HT-29 (cell line): ENCODE measurements around the gene SERPINA5. TPM values are rescaled to one million over a fixed set of nuclear protein-coding genes. Genes with fewer than 3 reads are reported as not detected.
"Not testable (repeated sequence)": the region's sequence is repeated elsewhere in the genome, so short reads cannot be mapped to it uniquely, and the experiment has no call there.

Source experiments
- DNase-seq: peaks from one replicate; pipeline ENCODE4 v3.0.0-alpha.2; 2015; ENCODE audit warnings: low spot score
- total RNA-seq: library from RNA; depleted of rRNA; stranded (reverse); fragments of >200 nt; shearing (Covaris generic); gene quantifications from 2 replicates; pipeline ENCODE4 v1.2.3, GENCODE V29; 2014

Gene SERPINA5
- total RNA-seq, 1 experiment from 2014 or later = 7.9 TPM

DNA sequence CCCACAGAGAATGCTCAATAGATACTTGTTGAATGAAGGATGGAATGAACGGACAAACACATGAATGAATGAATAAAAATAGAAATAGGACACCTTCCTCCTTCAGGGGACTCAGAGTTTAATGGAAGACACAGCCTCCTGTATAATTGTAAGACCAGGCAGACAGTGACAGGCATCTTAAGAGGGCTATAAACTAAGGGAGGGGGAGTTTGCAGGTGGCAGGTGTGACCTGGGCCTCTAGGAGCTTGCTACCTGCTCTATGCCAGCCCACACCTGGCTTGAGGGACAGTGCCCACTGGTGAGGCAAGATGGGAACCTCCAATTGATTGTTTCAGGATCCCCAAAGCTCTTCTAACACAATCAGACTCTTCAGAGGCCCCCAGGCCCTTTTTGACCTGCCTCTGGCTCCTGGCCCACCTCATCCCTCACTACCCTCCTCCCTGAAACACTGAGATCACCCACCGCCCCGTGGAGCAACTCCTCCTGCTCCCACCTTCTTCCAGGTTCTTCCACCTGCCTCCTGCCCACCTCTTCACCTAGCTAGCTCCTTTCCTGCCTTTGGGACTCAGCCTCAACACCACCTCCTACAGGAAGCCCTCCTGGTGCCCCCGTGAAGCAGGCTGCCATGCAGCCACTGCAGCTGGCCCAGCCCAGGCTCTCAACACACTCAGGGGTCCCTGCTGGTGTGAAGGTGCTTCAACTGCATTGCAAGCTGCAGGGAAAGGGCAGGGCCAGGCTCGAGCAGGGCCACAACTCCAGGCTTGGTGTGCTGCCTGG is 40.3 kb downstream of the SERPINA5 start:
- no peak for DNase-seq

DNA sequence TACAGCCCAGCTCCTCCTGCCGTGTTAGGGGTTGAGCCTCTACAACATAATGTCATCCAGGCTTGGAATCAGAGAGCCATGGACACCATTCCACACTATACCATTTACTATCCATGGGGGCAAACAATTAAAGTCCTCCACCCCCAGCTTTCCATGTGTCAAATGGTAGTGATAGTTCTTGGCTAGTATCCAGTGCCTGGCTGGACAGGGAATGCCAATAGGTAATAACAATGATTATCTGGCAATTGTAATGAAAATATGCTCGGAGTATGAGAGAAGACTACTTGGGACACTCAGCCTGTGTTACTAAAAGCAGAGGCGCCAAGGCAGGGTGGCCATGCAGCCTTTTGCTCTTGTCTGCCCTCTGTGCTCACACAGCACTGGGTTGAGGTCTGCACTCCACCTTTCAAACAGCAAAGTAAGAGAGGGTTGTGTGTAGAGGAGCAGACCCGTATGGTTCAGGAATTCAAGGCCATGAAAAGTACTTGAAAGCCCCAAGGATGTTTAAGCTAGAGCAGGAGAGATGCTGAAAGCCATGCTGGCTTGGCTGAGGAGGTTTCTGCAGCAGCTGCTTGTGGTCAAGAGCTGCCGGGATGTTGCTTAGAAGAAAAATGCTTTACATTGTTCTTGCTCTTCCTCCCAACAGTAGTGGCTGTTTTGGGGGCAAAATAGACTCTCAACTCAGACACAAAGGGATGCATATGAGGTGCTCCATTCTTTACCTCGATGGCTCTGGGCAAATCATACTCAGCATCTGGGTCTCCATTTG is 41.6 kb downstream of the SERPINA5 start:
- DNase-seq = no peak

DNA sequence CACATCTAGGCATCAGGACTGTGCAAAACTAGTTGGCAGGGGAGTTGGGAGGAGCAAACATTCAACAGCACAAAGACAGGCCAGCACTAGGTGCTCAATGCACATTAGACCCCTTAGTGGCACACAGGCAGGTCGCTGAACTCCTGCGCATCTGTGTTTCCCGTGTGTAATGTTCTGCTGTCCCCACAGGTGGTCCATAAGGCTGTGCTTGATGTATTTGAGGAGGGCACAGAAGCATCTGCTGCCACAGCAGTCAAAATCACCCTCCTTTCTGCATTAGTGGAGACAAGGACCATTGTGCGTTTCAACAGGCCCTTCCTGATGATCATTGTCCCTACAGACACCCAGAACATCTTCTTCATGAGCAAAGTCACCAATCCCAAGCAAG is 42.2 kb downstream of the SERPINA5 start:
- no peak for DNase-seq

DNA sequence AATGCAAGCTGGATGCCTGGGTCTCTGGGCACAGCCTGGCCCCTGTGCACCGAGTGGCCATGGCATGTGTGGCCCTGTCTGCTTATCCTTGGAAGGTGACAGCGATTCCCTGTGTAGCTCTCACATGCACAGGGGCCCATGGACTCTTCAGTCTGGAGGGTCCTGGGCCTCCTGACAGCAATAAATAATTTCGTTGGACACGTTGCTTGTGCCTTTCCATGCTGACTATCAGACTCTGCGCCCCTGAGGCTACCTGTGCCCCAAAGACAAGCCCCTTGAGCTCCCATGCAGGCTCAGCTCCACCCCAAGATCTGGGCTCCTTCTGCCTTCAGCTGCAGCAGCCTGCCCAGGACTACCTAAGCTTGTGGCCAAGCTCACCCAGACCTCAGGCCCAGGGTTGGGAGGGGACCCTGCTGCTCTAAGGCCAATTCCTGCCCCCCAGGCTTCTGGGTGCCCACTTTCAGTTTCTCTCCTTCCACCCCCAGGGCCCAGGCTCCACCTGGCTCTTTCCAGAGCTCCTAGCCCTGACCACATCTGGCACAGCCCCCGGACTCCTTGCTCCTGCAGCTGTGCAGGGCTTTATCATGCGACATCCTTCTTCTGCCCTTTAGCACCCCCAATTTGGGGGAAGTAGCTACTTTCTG is 42.8 kb downstream of the SERPINA5 start:
- DNase-seq = no peak

DNA sequence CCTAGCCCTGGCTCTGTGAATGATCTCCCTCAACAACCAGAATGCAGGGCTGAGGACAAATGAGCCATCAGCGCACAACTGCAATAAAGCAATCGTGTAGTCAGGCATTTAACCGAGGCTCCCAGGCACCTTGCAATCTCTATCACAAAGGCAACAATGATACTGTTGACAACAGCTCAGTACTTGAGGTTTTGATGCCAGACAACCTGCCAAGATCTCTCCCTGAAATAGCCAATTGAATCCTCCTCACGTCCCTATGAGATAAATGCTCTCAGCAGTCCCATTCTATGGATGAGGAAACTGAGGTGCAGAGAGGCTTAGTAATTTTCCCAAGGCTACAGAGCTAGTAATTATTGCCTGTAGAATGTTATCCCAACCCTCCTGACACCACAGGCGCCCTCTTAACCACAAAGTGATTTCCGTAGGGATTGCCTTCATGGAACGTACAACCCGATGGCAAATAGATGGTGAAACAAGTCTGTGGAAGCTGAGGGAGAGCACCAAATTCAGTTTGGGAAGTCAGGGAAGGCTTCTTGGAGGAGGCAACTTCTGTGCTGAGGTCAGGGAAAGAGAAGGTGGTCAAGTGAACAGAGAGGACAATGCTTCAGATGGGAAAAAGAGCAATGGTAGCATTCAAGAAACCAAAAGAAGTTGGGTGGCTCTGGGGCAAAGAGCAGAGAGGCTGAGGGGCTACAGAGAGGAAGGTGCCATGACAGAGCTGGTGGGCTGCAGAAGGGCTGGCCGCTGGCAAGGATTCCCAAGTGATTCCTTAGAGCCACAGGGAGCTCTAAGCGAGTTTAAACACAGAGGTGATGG is 43.5 kb downstream of the SERPINA5 start:
- no peak for DNase-seq

DNA sequence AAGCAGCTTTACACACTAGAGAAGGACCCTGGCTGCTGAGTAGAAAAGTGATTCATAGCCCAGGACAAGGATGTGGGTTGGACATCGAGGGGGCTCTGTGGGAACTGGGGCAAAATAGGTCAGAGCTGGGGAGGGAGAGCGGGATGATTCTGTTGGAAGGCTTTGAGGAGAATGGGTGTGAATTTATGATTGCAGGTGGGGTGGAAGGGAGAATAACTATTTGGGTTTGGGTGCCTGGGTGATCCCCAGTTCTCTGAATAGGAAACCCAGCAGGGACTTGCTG is 44.1 kb downstream of the SERPINA5 start:
- DNase-seq = no peak

DNA sequence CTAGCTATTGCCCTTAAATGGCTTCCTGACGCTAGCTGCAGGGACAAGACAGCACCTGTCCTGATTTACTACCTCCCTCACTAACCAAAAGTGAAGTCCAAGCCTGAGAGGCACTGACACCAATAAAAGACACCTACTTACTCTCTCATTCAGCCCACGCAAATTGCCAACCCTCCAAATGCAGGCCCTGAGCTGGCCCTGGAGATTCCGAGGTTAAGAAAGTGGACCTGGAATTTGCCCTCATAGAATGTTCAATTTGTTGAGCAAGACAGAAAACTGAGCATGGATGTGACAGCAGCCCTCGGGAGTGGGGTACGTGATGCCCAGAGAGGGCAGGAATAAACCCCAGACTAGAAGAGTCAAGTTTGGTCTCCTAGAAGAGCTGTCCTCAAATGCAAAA is 47.4 kb downstream of the SERPINA5 start:
- no peak for DNase-seq

DNA sequence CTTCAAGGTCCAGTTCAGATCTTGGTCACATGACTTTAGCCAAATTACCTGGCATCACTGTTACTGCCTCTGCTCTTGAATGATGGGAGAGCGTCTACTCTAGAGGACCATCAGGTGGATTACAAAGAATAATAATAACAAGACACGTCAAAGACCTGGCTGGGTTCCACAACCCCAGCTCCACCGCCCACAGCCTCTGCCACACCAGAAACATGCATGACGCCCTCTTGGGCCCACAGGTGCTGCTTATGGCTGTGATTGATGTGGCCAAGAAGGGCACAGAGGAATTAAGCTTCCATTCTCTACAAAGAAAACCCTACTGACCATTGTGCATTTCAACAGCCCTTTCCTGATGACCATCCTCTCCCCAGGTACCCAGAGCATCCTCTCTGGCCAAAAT is 49.2 kb downstream of the SERPINA5 start:
- DNase-seq = no peak

DNA sequence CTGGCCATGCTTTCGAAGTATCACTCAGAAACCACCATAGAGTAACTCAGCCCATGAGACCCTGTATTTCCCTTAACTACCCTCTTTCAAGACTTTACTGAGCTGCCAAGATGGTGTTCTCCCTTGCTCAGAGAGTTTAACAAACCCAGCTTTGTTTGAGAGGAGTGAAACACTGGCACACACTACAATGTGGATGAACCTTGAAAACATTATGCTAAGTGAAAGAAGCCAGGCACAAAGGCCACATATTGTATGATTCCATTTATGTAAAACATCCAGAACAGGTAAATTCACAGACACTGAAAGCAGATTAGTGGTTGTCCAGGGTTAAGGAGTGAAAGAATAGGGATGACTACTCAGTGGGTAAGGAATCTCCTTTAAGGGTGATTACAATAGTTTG is 49.8 kb downstream of the SERPINA5 start:
- no peak for DNase-seq

DNA sequence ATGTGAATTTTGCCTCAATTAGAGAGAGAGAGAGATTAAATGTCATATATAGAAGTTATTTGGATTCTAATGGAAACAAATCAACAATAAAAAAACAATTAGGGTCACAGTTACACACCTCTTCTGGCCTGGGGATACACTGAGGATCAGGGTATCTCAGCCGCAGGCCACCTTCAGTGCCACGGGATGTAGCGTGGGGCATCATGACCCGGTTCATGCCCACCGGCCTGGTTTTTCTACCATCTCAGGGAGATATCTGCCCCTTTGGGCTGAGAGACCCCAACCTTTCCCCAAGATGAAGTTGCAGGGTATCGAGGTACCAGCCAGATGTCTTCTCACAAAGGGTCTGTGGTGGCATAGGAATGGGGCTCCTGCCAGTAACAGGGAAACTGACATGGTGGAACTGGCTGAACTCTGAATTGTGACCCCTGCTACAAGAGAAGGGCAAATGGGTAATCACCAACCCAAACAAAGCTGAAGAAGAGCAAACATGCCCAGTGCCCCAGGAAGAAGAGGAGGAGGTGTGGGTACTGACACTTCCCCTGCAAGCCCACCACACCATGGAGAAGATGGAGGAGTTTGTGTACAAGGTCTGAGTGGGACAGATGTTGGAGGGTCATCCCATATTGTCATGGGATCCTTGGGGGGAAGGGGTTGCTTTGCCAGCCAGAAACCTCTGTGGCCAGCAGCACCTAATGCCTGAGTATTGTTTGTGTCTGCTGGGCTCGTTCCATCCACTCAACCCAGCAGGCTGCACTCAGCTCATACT is 50.5 kb downstream of the SERPINA5 start:
- DNase-seq = no peak

DNA sequence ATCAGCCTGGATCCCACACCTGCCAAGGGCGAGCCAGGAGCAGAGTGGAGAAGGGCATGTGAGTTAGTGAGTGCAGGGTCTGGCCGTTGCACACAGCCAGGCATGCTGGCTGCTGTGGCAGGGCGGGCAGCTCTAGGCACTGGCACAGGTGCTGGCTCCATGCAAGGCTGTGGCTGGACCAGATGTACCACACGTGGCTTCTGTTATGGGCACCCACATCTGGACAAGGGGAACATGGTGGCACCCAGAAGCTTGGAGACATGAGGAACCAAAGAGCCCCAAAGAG is 51.0 kb downstream of the SERPINA5 start:
- no peak for DNase-seq

DNA sequence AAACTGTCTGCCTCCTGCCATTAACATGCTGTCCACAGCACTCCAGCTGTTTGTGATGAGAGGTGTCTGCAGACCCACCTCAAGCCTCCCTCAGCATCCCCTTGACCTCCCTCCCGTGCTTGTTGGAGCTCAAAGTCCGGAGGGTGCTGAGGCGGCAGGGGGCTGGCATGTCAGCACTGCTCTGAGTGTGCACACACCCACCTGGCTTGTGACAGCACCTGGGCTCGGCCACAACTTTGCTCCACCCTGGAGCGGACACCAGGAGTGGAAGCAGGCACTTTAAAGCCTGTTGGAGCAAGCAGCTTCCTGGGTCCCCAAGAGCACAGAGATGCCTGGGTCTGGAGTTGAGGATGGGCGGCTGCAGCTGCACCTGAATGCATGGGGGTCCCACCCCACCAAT is 51.9 kb downstream of the SERPINA5 start:
- no peak for DNase-seq

DNA sequence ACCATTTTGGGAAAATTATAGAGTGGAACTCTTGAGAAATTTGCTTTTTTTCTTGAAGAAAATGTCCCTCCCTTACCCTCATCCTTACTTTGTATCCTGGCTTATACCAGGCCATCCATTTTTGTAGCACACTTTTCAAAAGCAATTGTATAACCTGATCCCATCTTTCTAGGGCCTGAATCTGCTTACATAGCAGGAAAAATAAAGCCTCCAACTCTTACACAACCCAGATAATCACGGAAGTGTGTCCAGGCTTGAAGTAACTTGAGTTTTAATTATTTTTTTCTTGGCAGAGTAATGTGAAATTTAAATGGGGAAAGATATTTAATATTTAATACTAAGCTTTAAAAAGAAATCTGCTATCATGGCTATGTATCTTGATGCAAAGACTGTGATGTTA is 53.9 kb downstream of the SERPINA5 start:
- DNase-seq = no peak

DNA sequence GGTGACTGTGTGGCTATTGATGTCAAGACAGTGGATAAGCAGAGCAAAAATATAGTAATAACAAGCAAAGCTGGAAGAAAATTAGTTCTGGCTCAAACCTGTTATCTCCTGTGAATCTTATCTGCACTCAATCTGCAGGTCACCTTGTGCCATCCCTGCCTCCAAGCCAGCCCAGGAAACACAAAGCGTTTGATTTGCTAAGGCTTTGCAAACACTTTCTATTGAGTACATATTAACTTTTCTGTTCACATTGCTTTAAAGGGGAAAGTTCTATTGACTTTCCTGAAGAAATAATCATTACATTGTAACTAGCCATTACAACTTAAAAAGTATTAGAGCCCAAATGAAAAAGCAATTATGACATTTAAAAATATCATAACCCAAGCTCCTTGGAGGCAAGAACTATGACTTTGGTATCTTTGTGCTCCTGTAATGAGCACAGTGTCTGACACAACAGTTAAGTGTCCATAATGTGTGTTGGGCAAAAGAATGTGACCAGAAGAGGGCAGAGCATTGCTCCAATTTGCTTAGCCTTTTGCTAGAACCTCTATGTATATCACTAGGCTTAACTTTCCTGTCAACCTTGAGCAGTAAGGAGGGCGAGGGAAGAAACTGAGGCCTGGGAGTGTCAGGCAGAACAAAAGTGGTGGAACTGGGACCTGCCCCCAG is 55.7 kb downstream of the SERPINA5 start:
- DNase-seq = peak; percentile 29

DNA sequence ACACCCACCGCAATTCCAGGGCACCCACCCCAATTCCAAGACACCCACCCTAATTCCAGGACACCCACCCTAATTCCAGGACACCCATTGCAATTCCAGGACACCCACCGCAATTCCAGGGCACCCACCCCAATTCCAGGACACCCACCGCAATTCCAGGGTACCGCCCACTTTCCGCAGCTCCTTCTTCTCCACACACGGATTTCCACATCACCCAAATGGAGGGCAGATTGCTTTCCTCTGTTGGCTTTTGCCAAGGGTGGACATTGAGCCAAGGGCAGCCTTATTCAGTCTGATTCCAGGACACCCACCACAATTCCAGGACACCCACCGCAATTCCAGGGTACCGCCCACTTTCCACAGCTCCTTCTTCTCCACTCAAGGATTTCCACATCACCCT is 56.6 kb downstream of the SERPINA5 start:
- DNase-seq = not testable (repeated sequence)

DNA sequence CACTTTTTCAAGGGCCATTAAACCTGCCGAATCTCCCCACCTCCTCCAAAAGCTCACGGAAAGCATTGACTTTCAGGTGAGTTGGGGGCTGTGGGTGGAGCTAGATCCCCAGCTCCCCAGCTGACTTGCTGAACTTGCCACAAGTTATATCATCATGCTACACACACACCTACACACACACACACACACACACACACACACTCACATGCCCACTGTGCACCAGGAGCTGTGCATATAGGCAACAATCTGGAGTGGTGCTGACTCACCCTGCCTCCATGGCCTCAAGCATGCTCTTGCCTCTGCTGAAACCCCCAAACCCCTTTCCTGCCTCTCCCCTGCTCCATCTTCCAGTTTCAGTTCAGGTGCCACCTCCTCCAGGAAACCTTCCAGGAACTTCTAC is 57.1 kb downstream of the SERPINA5 start:
- DNase-seq = no peak

DNA sequence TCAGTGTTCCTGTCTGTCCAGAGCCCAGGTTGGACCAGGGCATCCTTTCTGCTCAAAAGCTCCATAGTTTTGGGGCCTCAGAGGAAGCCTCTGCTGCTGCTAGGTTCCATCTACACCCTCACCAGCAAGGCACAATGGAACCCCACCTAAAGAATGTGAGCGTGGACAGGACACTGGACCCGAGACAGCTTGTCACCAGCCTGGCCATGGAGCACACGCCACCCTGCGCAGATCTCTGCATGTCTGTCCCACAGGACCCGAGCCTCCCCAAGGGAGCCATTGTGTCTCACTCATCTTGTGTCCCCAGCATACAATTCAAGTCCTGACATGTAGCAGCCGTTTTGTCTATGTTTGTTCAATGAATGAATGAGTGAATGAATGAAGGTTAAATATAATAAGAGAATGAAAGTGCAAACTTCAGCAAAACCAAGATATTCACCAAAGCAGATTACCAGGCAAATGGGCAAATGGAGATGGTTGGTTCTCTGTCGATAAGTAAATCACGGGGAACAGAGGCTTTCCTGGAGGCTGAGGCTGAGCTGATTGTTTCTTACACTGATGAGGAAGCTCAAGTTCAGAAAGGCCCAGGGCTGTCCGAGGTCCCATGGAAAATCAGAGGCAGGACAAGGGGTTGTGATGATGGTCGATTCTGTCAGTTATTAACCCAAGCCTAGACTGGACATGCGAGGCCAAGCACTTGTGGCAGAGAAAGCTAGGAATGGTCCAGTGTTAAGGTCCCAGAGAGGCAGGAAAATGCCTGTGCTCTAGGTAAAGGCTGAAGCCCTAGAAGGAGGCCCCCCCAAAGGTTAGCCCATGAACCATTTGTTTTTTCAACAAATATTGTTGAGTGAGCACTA is 58.0 kb downstream of the SERPINA5 start:
- DNase-seq = no peak

DNA sequence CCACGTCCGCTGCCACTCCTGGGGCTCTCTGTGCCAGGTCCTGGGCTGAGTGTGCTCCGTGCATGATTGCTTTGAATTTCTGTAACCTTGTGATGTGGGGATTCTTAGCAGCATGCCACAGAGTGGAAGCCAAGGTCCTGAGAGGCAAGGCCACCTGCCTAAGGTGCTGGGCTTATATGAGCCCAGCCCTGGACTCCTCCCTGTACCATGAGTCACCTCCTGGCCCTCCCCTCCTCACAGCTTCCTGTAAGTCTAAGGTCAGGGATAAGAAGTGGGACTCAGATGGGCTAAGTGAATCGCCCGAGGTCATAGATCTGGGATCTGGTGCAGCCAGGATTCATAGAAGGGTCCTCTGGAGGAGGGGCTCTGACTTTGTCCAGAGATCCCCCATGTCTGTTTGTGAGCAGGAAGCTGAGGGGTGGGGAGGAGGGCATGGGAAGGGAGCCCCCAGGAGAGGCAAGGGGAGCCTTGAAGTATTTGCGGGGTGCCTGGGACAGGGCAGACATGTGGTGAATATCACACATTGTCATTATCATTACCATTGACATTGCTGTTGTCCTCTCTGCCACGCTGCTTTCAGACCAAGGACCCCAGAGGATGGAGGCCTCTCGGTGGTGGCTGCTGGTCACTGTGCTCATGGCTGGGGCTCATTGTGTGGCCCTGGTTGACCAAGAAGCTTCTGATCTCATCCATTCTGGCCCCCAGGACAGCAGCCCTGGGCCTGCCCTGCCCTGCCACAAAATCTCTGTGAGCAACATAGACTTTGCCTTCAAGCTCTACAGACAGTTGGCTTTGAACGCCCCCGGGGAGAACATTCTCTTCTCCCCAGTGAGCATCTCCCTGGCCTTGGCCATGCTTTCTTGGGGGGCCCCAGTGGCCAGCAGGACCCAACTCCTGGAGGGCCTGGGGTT is 59.8 kb downstream of the SERPINA5 start:
- DNase-seq = peak; percentile 50

DNA sequence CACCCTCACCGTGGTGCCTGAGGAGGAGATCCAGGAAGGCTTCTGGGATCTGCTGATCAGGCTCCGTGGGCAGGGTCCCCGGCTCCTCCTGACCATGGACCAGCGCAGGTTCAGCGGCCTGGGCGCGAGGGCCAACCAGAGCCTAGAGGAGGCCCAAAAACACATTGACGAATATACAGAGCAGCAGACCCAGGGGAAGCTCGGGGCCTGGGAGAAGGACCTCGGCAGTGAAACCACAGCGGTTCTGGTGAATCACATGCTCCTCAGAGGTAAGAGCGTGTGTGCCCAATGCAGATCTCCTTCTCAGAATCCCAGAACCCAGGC is 60.4 kb downstream of the SERPINA5 start:
- DNase-seq = no peak
